Measurements from ENCODE around the gene STXBP5.

DNA sequence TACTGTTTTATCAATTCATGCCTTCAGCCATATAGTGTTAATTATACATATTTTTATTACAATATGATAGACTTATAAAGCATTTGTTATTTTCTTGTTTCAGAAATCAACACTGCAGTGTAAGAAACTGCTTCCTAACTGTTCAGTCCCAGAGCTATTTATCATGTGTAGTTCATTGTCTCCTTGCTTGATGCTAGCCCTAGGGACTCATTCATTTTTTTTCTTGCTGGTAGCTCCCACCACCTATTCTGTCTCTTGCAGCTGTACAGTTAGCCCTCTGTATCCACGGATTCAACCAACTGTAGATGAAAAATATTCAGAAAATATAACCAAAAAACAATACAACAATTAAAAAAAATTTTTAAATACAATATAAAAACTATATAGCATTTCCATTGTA lies 121.3 kb downstream of the STXBP5 start:
- TF ChIP-seq, protein P1, sequence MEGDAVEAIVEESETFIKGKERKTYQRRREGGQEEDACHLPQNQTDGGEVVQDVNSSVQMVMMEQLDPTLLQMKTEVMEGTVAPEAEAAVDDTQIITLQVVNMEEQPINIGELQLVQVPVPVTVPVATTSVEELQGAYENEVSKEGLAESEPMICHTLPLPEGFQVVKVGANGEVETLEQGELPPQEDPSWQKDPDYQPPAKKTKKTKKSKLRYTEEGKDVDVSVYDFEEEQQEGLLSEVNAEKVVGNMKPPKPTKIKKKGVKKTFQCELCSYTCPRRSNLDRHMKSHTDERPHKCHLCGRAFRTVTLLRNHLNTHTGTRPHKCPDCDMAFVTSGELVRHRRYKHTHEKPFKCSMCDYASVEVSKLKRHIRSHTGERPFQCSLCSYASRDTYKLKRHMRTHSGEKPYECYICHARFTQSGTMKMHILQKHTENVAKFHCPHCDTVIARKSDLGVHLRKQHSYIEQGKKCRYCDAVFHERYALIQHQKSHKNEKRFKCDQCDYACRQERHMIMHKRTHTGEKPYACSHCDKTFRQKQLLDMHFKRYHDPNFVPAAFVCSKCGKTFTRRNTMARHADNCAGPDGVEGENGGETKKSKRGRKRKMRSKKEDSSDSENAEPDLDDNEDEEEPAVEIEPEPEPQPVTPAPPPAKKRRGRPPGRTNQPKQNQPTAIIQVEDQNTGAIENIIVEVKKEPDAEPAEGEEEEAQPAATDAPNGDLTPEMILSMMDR (IDR thresholded peaks at IDR 0.05; ENCODE audit: low read depth, low read length, missing input control) = no peak
- TF ChIP-seq, protein P2, sequence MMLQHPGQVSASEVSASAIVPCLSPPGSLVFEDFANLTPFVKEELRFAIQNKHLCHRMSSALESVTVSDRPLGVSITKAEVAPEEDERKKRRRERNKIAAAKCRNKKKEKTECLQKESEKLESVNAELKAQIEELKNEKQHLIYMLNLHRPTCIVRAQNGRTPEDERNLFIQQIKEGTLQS (IDR thresholded peaks at IDR 0.05) = no peak
- TF ChIP-seq, protein P3, sequence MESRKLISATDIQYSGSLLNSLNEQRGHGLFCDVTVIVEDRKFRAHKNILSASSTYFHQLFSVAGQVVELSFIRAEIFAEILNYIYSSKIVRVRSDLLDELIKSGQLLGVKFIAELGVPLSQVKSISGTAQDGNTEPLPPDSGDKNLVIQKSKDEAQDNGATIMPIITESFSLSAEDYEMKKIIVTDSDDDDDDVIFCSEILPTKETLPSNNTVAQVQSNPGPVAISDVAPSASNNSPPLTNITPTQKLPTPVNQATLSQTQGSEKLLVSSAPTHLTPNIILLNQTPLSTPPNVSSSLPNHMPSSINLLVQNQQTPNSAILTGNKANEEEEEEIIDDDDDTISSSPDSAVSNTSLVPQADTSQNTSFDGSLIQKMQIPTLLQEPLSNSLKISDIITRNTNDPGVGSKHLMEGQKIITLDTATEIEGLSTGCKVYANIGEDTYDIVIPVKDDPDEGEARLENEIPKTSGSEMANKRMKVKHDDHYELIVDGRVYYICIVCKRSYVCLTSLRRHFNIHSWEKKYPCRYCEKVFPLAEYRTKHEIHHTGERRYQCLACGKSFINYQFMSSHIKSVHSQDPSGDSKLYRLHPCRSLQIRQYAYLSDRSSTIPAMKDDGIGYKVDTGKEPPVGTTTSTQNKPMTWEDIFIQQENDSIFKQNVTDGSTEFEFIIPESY (IDR thresholded peaks at IDR 0.05) = no peak
- no peak for TF ChIP-seq SP1 (IDR thresholded peaks at IDR 0.05)
- TF ChIP-seq, protein P4, sequence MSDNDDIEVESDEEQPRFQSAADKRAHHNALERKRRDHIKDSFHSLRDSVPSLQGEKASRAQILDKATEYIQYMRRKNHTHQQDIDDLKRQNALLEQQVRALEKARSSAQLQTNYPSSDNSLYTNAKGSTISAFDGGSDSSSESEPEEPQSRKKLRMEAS (IDR thresholded peaks at IDR 0.05) = no peak
- TF ChIP-seq NR2F2 (IDR thresholded peaks at IDR 0.05) = no peak
- TF ChIP-seq GABPA (IDR thresholded peaks at IDR 0.05 in 1 of 2, conservative IDR thresholded peaks at IDR 0.05 in 1 of 2) = no peak
- no peak for TF ChIP-seq EGR1 (IDR thresholded peaks at IDR 0.05; ENCODE audit: low read depth in 2 of 2)
- TF ChIP-seq HNF4A (conservative IDR thresholded peaks at IDR 0.05) = no peak

Data from liver (tissue), 3 donors.